Measurements from ENCODE around the gene COPRS.

DNA sequence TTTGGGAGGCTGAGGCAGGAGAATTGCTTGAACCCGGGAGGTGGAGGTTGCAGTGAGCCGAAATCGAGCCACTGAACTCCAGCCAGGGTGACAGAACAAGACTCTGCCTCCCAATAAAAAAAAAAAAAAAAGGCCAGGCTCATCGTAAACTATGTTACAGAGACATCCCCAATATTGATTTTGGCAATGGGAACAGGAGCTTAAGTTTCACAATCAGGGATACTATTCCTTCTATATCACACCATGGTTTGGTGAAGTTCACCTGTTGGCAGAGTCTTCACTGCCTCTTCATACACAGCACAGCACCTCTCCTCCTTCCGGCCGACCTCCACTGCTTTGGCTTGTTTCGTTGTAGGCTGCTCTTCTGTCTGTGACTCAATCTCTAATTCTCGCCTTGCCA, 21.3 kb upstream of the COPRS start:
- no peak for TF ChIP-seq POLR2A (IDR thresholded peaks at IDR 0.05)
- TF ChIP-seq, protein P1, sequence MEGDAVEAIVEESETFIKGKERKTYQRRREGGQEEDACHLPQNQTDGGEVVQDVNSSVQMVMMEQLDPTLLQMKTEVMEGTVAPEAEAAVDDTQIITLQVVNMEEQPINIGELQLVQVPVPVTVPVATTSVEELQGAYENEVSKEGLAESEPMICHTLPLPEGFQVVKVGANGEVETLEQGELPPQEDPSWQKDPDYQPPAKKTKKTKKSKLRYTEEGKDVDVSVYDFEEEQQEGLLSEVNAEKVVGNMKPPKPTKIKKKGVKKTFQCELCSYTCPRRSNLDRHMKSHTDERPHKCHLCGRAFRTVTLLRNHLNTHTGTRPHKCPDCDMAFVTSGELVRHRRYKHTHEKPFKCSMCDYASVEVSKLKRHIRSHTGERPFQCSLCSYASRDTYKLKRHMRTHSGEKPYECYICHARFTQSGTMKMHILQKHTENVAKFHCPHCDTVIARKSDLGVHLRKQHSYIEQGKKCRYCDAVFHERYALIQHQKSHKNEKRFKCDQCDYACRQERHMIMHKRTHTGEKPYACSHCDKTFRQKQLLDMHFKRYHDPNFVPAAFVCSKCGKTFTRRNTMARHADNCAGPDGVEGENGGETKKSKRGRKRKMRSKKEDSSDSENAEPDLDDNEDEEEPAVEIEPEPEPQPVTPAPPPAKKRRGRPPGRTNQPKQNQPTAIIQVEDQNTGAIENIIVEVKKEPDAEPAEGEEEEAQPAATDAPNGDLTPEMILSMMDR (IDR thresholded peaks at IDR 0.05), result no peak

All from body of pancreas (tissue), 4 donors.